Activated T-cell treated with anti-CD3 and anti-CD28 coated beads for 1 hour (primary cell): ENCODE measurements around the gene PTH2R.
"Not testable (repeated sequence)": the region's sequence is repeated elsewhere in the genome, so short reads cannot be mapped to it uniquely, and the experiment has no call there.

Experiments
- DNase-seq: peaks from one replicate; pipeline ENCODE4 v3.0.0-alpha.2; 2020; ENCODE audit warnings: low read depth

Gene PTH2R, protein sequence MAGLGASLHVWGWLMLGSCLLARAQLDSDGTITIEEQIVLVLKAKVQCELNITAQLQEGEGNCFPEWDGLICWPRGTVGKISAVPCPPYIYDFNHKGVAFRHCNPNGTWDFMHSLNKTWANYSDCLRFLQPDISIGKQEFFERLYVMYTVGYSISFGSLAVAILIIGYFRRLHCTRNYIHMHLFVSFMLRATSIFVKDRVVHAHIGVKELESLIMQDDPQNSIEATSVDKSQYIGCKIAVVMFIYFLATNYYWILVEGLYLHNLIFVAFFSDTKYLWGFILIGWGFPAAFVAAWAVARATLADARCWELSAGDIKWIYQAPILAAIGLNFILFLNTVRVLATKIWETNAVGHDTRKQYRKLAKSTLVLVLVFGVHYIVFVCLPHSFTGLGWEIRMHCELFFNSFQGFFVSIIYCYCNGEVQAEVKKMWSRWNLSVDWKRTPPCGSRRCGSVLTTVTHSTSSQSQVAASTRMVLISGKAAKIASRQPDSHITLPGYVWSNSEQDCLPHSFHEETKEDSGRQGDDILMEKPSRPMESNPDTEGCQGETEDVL

DNA sequence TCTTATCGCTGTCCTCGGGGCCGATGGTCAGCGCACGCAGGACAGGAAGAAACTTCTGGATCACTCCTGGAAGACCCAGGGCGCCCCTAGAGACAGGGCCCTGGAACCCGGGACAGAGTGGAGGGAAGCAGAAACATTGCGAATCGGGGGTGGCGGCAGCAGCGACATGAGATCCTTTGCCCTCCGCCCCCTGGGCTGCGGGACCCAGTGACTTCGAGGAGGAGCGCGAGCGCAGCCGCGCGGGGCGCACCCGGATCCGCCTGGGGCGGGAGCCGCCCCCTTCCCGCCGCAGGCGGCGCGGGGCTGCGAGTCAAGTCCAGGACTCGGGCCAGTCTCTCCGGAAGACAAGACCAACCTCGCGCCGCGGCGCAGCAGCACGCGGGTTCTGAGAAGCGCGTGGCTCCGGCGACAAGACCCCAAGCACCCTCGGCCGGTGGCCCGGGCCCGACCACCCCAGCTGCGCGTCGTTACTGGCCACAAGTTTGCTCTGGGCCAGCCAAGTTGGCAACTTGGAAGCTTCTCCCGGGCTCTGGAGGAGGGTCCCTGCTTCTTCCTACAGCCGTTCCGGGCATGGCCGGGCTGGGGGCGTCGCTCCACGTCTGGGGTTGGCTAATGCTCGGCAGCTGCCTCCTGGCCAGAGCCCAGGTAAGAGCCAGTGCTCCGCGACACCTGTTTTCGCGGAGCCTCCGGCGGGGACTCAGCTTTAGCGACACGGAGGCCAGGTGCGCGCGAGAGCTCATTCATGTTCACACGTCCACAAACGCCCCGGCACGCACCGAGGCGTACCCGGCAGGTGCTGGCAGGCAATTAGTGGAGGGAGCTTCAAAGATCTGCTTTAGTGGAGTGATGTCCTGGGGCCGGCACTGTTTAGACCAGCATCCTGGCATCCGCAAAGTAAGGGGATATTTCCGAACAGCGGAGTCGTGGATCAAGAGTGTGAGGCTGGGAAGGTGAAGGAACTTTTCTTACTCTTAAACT, at the start of gene PTH2R:
Gene PTH2R, plus strand, starts transcription at position 319 of the 978 bp plus-strand sequence. Its CDS starts 252 bp downstream, at position 571.
- DNase-seq, result no peak

DNA sequence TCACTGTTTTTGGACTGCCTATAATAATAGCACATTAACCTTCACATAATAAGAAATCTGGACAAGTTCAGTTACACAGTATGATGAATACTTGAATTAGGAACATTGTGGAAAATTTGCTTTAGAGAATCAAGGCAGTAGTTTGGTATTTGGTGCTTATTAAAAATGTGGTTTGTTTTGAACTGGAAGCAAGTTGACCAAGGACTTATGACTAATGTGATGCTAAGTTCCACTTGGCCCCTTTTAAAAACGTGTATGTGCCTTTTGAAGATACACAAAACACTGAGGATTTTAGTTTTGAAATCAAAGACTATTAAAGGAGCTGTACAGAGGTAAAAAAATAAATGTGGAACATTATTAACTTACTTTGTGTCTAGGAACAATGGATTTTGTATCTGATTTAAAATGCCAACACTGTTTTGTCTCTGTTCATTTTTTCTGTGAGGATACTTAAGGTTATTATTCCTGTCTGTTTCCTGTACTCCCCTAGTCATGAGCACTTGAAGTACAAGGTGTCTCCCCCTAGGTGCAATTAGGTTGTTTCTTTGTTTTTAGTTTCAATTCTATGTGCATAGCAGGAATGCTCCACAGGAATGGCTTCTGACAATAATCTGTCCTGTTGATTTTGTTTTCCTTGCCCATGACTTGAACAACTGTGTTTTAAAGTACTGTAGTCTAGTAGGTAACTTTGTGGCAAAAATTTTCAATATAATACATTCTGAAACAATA, 49.6 kb upstream of the PTH2R start:
- no peak for DNase-seq

DNA sequence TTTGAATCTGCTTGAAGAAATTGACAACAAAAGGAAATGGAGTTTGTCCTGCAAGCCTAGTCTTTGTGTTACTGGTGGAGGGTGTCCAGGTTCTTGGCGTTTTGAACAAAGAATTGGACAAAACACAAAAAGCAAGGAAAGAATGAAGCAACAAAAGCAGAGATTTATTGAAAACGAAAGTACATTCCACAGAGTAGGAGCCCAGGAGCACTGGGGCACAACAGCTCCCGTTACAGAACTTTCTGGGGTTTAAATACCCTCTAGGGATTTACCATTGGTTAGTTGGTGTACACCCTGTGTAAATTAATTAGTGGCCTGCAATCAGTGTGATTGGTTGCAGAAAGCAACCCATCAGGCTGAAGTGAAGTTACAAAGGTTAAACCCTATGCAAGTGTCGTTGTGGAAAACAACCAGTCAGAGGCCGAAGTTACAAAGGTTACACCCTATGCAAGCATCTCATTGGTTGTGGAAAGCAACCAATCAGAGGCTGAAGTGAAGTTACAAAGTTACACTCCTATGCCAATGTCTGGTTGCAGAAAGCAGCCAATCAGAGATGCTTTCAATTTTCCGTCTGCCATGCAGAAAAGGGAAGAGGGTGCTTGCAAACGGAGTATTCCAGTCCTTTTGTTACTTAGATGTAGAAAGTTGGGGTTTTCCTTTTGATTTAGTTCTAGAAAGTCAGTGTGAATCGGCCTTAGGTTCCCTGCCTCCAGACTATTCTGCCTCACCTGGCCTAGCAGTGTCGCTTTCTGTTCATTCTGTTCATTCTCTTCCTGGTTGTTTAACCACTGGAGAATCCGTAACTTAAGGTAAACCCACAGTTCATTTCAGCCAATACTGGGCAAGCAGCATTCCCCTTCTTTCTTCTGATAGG, 47.6 kb upstream of the PTH2R start:
- DNase-seq, result no peak

DNA sequence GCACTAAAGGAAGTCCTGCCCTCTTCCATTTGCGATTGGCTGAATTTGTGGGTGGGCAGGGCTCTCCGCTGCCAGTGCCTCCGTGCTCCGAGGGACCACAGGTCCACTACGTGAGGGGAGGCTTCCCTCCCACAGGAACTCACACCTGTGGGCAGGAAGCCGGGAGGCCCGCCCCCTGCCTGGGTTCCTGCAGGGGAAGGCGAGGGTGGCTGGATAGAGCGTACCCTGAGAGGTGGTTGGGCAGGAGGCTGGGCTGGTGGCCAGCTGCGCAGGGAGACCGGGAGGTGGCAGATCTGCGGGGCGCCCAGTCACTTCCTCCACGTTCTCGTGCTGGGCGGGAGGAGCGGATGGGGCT, 47.0 kb upstream of the PTH2R start:
- no peak for DNase-seq

DNA sequence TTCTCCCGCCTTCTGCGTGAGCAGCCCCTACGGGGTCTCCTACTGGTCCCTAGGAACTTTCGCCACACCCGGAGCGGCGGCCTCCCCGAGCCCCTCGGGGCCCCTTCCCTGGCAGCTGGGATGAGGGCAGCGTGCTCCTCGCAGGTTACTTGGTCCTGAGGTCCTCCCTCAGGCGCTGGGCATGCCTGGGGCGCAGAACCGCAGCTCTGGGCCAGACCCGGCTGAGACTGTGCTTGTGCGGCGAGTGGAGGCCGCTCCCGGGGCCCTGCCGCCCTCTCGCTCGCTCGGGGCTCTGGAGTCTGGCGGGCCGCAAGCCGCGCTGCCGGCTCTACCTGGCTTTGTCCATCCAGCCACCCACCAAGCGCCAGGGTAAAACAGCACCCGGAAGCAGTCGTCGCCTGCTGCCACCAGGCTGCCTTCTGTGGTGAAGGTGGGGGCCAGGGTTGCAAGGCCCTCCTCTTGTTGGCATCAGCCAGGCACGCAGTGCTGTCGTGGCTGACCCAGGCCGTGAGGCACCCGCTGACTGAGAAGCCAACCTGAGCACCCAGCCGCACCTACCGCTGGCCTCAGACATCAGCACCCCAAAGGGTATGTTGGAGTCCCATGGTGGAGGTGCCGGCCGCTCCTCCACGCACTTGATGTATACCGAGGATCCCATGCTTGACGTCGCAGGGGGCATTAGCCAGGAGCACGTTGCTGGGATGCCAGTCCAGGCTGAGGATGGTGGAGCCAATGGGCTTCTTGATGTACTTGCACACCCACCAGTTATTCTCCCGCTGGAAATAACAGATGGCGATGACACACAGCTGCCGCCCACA, 46.1 kb upstream of the PTH2R start:
- no peak for DNase-seq

DNA sequence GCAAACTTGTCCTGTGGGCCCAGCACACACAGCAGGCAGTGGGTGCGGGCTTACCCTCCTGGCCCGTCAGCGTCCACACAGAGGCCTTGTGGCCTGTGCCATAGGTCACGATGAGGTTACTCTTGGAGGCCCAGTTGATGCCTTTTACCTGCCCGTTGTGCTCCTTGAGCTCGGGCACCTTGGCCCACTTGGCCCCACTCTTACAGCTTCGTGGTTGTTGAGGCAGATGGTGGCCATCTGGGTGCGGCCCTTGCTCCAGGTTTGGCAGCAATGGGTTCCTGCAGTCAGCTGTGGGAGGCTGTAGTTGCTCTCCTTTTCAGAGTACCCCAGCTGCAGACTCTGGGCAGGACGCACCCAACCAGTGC, 45.5 kb upstream of the PTH2R start:
- no peak for DNase-seq

DNA sequence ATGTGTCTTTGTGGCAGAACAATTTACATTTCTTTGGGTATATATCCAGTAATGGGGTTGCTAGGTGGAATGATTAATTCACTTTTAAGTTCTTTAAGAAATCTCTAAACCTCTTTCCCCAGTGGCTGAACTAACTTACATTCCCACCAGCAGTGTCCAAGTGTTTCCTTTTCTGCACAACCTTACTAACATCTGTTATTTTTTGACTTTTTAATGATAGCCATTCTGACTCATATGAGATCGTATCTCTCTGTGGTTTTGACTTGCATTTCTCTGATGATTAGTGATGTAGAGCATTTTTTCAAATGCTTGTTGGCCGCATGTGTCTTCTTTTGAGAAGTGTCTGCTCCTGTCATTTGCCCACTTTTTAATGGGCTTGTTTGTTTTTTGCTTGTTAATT, 43.1 kb upstream of the PTH2R start:
- no peak for DNase-seq

DNA sequence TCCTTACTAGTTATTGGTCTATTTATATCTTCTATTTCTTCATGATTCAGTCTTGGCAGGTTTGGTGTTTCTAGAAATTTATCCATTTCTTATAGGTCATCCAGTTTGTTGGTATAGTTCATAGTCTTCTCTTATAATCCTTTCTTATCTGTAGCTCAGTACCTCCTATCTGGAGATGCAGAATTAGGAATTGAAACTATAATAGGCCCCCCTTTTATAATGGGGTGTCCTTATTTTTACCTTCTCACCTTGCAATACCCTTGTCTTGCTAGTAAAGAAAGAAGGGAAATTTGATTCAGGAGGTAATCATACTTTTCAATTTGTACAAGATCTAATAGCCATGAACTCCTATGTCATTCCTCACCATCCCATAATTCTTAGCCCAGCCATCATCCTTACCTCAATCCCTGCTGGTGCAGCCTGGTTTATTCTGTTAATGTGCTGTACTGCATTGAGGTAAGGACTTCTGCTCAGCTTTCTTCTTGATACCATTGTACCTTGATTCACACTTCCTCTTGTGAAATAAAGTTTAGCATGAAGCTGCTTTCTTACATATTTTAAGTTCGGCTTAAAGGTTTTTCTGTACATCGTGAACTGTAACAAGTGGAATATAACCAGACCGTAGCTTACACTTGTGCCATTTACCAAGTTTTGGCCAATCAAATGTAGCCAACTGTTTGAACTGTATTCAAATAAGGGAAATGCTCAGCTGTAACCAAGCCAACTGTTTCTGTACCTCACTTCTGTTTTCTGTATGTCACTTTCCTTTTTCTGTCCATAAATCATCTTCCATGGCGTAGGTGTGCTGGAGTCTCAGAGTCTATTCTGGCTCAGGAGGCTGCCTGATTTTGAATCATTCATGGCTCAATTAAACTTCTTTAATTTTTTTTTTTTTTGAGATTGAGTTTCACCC, 40.1 kb upstream of the PTH2R start:
- DNase-seq, result no peak

DNA sequence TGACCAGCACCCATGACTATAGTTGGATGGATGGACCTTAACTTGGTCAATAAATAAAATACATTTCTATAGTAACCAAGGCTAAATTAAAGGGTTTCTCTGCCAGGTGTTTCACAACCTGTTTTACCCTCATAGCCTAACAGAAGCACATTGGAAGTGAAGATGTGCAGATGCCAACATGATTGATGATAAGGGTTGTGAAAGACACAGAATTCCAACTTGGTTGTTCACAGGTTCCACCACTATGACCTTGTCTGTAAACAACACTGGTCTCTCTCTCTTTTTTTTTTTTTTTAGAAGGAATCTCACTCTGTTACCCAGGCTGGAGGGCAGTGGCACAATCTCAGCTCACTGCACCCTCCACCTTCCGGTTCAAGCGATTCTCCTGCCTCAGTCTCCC, 37.5 kb upstream of the PTH2R start:
- DNase-seq, result no peak

DNA sequence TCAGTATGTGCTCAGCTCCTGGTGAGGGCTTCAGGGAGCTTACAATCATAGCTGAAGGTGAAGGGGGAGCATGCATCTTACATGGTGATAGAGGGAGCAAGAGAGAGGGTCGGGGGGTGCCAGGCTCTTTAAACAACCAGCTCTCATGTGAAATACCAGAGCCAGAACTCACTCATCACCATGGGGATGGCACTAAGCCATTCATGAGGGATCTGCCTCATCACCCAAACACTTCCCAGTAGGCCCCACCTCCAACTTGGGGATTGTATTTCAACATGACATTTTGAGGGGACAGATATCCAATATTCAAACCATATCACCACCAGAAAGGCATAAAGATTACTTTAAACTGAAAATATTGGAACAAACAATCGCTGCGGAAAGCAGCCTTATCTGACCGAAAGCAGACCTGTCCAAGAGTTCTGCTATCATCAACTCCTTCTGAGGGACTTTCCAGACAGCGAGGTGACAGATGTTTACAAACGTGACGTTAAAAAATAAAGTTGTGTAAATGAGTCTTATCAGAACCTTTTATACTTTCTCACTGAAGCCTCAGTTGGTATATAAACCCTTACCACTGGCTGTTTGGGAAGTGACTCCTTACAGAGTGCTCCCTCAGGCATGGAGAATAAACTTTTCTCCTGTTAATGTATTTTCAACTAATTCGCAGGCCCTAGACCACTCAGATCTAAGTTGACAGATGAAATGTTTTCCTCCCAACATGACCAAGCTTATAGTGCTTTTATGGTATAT, 35.5 kb upstream of the PTH2R start:
- no peak for DNase-seq

DNA sequence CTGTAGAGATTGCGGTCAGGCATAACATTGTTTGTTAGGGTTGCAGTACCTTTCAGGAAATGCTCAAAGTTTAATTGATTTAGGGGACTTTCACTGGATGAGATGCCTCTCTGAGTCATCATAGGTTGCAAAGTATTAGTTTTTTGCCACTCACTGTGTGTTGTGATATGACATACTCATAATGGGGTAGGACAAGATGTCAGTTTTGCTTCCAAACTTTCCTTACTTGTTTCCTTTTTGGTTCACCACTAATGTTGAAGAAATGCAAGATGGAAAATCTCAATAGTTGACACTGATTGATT, 35.0 kb upstream of the PTH2R start:
- DNase-seq, result no peak

DNA sequence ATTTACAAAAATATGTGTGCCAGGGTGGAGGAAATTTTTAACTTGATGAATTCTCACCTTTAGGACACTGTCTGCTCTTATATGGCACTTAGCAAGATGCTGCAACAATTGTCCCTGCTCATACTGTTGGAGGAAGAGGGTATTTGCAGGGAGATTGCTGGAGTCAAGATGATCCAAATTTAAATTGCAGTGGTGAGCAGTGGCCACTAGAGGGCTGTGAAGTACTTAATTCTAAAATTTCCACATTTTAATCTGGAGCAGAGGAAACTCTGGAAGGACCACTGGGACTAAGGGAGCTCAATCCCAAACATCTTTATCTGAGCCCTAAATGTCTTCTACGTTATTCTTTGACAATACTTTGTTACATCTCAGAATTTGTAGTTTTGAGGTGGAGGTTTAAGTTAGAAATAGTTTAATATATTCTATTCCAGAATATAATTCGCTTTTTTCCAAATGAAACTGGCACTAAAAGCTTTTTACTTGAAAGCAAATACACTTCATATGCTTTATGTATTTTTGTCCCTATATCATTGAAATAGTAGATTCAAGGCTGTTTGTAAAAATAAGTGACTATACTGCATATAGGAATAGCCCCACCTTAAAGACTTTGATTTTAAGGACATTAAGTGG, 33.0 kb upstream of the PTH2R start:
- no peak for DNase-seq

DNA sequence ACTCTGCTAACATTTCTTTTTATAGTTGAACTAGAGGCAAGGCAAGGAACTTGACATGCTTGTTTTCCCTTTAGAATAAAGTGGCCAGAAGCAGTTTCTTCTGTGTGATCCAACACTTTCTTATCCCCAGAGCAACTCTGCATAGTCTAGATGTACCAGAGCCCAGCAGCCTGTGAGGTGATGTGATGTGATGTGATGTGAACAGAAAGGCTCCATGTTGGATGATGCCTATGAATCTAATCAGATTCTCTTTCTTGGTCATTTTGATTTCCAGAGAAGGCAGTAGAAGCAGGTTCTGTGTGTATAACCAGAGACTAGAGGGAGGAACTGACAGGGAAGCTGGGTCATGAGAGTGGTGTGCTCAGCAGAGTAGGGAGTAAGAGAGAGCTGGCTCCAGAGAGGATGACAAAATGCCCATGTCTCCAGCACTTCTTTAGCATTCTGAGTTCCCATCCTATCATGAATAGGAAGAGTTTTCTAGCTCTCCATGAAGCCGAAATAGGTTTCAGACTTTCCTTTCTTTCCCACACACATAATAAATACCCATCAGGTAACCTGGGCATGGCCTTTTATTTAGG, 31.0 kb upstream of the PTH2R start:
- DNase-seq, result no peak

DNA sequence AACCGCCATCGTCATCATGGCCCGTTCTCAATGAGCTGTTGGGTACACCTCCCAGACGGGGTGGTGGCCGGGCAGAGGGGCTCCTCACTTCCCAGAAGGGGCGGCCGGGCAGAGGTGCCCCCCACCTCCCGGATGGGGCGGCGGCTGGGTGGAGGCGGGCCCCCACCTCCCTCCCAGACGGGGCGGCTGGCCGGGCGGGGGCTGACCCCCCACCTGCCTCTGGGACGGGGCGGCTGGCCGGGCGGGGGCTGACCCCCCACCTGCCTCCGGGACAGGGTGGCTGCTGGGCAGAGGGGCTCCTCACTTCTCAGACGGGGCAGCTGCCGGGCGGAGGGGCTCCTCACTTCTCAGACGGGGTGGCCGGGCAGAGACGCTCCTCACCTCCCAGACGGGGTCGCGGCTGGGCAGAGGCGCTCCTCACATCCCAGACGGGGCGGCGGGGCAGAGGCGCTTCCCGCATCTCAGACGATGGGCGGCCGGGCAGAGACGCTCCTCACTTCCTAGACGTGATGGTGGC, 29.2 kb upstream of the PTH2R start:
- DNase-seq, result not testable (repeated sequence)

DNA sequence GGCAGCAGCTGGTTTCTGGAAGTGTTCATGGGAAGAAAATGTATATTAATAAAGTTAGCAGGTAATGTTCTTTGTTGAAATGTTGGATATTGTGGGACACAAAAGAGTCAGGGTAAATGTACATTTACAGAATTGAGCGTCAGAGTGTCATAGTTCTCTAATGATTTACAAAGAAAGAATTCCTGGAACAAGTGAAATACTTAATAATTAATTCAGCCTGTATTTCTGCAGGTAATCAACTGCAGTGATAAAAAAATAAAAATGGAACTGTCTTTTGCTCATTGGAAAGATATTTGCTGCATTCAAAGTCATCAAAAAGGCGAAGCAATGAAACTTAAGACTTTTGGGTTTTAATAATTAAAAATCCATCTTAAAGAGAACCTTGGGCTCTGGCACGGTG, 27.4 kb upstream of the PTH2R start:
- no peak for DNase-seq

DNA sequence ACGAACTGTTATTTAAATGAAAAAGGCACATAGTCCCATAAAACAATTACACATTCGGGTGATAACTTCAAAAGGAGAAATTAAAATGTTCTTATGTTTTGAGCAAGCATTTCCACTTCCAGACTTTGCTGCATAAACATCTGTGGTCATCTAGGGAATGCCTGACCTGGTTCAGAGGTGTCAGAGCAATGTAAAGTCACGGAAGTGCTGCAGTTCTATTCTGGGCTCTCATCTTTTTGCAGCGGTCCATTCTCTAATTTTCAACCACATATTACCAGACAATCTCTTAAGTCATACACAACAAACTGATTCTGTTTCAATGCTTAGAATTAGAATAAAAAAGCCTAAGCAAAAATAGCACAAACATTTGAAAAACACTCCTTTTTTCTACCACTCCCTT, 22.0 kb upstream of the PTH2R start:
- no peak for DNase-seq

DNA sequence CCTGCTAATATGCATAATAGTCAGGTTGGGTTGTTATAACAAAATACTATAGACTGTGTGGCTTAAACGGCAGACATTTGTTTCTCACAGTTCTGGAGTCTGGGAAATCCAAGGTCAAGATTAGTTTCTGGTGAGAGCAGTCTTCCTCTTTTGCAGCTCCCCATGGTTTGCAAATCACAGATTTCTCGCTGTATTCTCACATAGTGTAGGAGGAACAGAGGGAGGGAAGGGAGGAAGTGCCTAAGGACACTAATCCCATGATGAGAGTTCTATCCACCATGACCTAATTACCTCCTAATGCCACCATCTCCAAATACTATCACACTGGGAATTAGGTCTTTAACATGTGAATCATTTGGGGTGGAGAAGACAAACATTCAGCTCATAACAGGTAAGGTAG, 20.1 kb upstream of the PTH2R start:
- no peak for DNase-seq

DNA sequence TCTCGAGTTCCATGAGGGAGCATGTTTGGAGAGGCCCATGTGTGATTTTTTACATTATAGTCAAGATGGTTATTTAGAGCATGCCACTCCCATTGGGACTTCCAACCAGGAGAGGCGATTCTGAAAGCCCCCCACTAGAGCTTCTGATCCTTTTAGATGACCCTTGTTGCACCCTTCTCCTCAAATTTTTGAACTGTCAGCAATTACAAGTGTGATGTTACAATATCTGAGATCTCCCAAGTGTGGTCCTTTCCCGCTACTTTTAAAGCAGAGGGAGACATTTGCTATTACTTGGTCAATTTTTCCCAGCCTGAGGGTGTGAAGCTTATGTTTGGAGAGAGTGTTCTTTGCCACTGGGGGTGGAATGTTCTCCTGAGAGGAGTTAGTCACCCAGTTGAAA, 16.7 kb upstream of the PTH2R start:
- DNase-seq, result no peak
